HUDEP-2 (cell line): Measurements from ENCODE around the gene PXYLP1.
"Not testable (repeated sequence)": the region's sequence is repeated elsewhere in the genome, so short reads cannot be mapped to it uniquely, and the experiment has no call there.

Experiments
- DNase-seq, 76 experiments: peaks; one replicate each; lab custom pipeline; 2025; ENCODE audit not compliant: unreplicated experiment in 76 of 76; lab: John Stamatoyannopoulos, UW

Gene PXYLP1

GRCh38 chr3:141289228-141289772, 57.7 kb downstream of the PXYLP1 start:
- no peak for DNase-seq

- DNase-seq, result no peak
Measured at GRCh38 chr3:141291559-141292355, 60.1 kb downstream of the PXYLP1 start.

GRCh38 chr3:141292356-141293058, 60.9 kb downstream of the PXYLP1 start:
- DNase-seq, result no peak

- no peak for DNase-seq
Measured at GRCh38 chr3:141294301-141294700, 62.7 kb downstream of the PXYLP1 start.

GRCh38 chr3:141294848-141295247, 63.2 kb downstream of the PXYLP1 start:
- DNase-seq, result no peak

GRCh38 chr3:141300426-141300825, 68.8 kb downstream of the PXYLP1 start:
- not testable (repeated sequence) for DNase-seq

GRCh38 chr3:141302364-141303141, 70.9 kb downstream of the PXYLP1 start:
- no peak for DNase-seq

GRCh38 chr3:141303481-141304223, 72.0 kb downstream of the PXYLP1 start:
- DNase-seq, result peak in 51 of 76 experiments; percentile 3 to 79 (median 37)

- peak in 10 of 76 experiments; percentile 2 to 27 (median 6) for DNase-seq
Measured at GRCh38 chr3:141305436-141305835, 73.8 kb downstream of the PXYLP1 start.

- DNase-seq, result no peak
Measured at GRCh38 chr3:141306276-141306675, 74.7 kb downstream of the PXYLP1 start.

- no peak for DNase-seq
Measured at GRCh38 chr3:141306922-141307321, 75.3 kb downstream of the PXYLP1 start.

- no peak for DNase-seq
Measured at GRCh38 chr3:141307351-141308059, 75.9 kb downstream of the PXYLP1 start.

GRCh38 chr3:141308588-141309218, 77.1 kb downstream of the PXYLP1 start:
- DNase-seq, result no peak

- no peak for DNase-seq
Measured at GRCh38 chr3:141311170-141311495, 79.5 kb downstream of the PXYLP1 start.

- peak; percentile 61 to 99 (median 96) for DNase-seq
Measured at GRCh38 chr3:141311496-141312353, 80.1 kb downstream of the PXYLP1 start.

GRCh38 chr3:141312354-141313092, 80.9 kb downstream of the PXYLP1 start:
- peak in 73 of 76 experiments; percentile 10 to 90 (median 56) for DNase-seq

GRCh38 chr3:141313093-141313683, 81.6 kb downstream of the PXYLP1 start:
- DNase-seq, result peak in 7 of 76 experiments; percentile 9 to 47 (median 23)
